Fibroblast of pulmonary artery (primary cell): ENCODE results near the gene CCDC77.
A peak's percentile ranks its signal among the peaks of the same experiment; 100 is the strongest.

Source experiments
- DNase-seq: peaks from one replicate; pipeline ENCODE4 v3.0.0-alpha.2; 2010; ENCODE audit warnings: low read depth
- H3K4me3 ChIP-seq: replicated peaks from 2 replicates; pipeline ENCODE4 v1.5.1; 2011; ENCODE audit warnings: low read depth, mild to moderate bottlenecking, control low read depth, low read length, moderate library complexity
- CTCF ChIP-seq: IDR thresholded peaks from 2 replicates; pipeline ENCODE4 v1.5.1; 2011; ENCODE audit warnings: mild to moderate bottlenecking, control low read depth, low read length, inconsistent platforms; ENCODE audit errors: missing control alignments

CCDC77 gene

GRCh38 chr12:467591-467990, 66.1 kb downstream of the CCDC77 start:
- H3K4me3 ChIP-seq = no peak overlapping the region
- no peak for TF ChIP-seq CTCF
- DNase-seq = no peak

- peak; percentile 7 for DNase-seq
- H3K4me3 ChIP-seq = no peak overlapping the region
- no peak for TF ChIP-seq CTCF
These were observed 67.4 kb downstream of the CCDC77 start for GRCh38 chr12:468671-469389.

- DNase-seq = no peak
- H3K4me3 ChIP-seq = no peak overlapping the region
- TF ChIP-seq CTCF = no peak
These were observed 68.7 kb downstream of the CCDC77 start for GRCh38 chr12:470133-470532.

- TF ChIP-seq CTCF = no peak
- no peak for DNase-seq
- no peak overlapping the region for H3K4me3 ChIP-seq
These were observed 71.8 kb downstream of the CCDC77 start for GRCh38 chr12:473198-473597.

DNA sequence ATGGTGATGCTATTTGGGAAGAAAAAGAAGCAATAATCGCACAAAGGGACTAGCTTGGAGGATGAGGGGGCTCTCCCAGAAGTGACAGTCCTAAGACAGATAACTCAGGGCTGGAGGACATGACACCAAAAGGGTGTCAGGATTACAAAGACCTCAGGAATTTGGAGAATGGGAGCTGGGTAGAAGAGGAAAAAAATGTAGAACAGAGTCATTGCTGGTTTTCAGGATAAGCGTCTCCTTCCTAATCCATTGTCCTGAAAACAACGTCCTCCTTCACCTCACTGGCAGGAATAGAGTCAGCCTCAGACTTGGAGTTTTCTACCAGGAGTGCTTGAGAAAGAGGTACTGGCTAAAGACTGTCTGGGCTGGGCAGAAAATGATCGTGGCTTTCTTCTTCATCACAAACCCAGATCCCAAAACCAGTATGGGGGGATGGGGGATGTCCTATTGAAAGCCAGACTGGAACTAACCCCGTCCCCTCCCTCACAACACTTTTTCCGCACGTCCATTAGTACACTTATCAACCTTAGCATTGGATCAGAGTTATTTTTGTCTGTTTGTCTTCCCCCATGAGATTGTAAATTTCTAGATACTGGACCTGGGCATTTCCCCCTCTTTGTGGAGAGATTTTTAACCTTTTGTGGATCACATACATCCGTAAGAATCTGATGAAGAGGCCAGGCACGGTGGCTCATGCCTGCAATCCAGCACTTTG, 72.6 kb downstream of the CCDC77 start:
- no peak for DNase-seq
- no peak for TF ChIP-seq CTCF
- no peak overlapping the region for H3K4me3 ChIP-seq

GRCh38 chr12:475286-475685, 73.8 kb downstream of the CCDC77 start:
- DNase-seq = no peak
- TF ChIP-seq CTCF = no peak
- H3K4me3 ChIP-seq = no peak overlapping the region

- DNase-seq = no peak
- no peak overlapping the region for H3K4me3 ChIP-seq
- TF ChIP-seq CTCF = no peak
These were observed 77.7 kb downstream of the CCDC77 start for GRCh38 chr12:479161-479560.
